GM06990 (cell line): Measurements from ENCODE around the gene FOLH1.
"Not testable (repeated sequence)": the region's sequence is repeated elsewhere in the genome, so short reads cannot be mapped to it uniquely, and the experiment has no call there.

Experiments
- DNase-seq: peaks from one replicate; pipeline ENCODE4 v3.0.0-alpha.2; 2011; ENCODE audit not compliant: insufficient read length; ENCODE audit errors: extremely low read depth
- H3K27me3 ChIP-seq: replicated peaks from 2 replicates; pipeline ENCODE4 v1.6.0; 2011; ENCODE audit warnings: low read length; ENCODE audit not compliant: control insufficient read depth, insufficient read depth
- H3K36me3 ChIP-seq: 2 replicates; pipeline ENCODE4 v1.5.1; 2011; ENCODE audit warnings: low read length; ENCODE audit not compliant: control insufficient read depth, insufficient read depth
- H3K4me3 ChIP-seq: replicated peaks from 2 replicates; pipeline ENCODE4 v1.5.1; 2011; ENCODE audit warnings: low read depth, mild to moderate bottlenecking, control low read depth, low read length
- TF ChIP-seq, protein P1 (sequence below): IDR thresholded peaks from 2 replicates; pipeline ENCODE4 v1.5.1; 2011; ENCODE audit warnings: low read length, control low read depth, mild to moderate bottlenecking, inconsistent platforms; ENCODE audit not compliant: insufficient read depth, poor library complexity, severe bottlenecking

Gene FOLH1

GRCh38 chr11:49185597-49185996 lies 22.8 kb downstream of the FOLH1 start:
- H3K36me3 ChIP-seq, DNase-seq: not testable (repeated sequence)

GRCh38 chr11:49184756-49185155 lies 23.6 kb downstream of the FOLH1 start:
- H3K36me3 ChIP-seq, DNase-seq, H3K4me3 ChIP-seq, H3K27me3 ChIP-seq: not testable (repeated sequence)

More at GRCh38 chr11:49185597-49185996, 22.8 kb downstream of the FOLH1 start:
- H3K4me3 ChIP-seq, H3K27me3 ChIP-seq: not testable (repeated sequence)

GRCh38 chr11:49177936-49178335 lies 30.5 kb downstream of the FOLH1 start:
- H3K4me3 ChIP-seq, H3K36me3 ChIP-seq, DNase-seq, H3K27me3 ChIP-seq: not testable (repeated sequence)

GRCh38 chr11:49175378-49175777 lies 33.0 kb downstream of the FOLH1 start:
- not testable (repeated sequence) for H3K4me3 ChIP-seq, H3K27me3 ChIP-seq, DNase-seq, H3K36me3 ChIP-seq

DNA sequence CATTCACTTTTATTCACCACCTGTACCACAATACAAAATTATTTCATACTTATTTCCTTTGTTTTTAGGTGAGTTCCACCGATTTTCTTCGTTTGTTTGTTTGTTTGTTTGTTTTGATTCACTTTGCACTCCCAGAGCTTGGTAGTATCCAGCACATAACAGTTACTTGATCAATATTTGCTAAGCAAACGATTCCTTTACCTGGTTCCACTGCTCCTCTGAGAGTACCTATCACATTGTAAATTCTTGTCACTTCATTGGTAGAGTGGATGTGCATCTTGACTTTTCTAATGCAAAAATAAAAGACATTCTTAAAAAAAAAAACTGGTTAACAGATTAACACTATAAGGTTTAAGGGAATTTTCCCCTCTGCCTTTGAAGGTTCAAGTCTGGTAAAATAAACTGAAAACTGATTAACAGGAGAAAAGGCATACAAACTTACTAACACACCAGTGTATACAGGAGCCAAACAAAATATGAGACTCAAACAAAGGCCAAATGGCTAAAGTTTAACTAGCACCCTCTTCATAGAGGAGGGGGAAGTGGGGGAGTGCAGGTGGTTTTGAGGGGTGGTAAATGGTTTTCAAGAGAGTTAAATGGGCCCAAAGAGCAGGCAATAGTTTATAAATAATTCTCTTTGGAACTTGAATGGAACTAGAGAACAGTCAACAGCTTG lies 33.6 kb downstream of the FOLH1 start:
- not testable (repeated sequence) for H3K36me3 ChIP-seq, DNase-seq, H3K4me3 ChIP-seq, H3K27me3 ChIP-seq

- DNase-seq, H3K36me3 ChIP-seq, H3K27me3 ChIP-seq, H3K4me3 ChIP-seq: not testable (repeated sequence)
Measured at GRCh38 chr11:49171613-49172012, 36.8 kb downstream of the FOLH1 start.

- DNase-seq: not testable (repeated sequence)
Measured at GRCh38 chr11:49169579-49169978, 38.8 kb downstream of the FOLH1 start.

GRCh38 chr11:49168992-49169391 lies 39.4 kb downstream of the FOLH1 start:
- DNase-seq, H3K4me3 ChIP-seq, H3K27me3 ChIP-seq, H3K36me3 ChIP-seq: not testable (repeated sequence)

More at GRCh38 chr11:49169579-49169978, 38.8 kb downstream of the FOLH1 start:
- H3K4me3 ChIP-seq, H3K27me3 ChIP-seq, H3K36me3 ChIP-seq: not testable (repeated sequence)

- DNase-seq: no peak
- TF ChIP-seq, protein P1, sequence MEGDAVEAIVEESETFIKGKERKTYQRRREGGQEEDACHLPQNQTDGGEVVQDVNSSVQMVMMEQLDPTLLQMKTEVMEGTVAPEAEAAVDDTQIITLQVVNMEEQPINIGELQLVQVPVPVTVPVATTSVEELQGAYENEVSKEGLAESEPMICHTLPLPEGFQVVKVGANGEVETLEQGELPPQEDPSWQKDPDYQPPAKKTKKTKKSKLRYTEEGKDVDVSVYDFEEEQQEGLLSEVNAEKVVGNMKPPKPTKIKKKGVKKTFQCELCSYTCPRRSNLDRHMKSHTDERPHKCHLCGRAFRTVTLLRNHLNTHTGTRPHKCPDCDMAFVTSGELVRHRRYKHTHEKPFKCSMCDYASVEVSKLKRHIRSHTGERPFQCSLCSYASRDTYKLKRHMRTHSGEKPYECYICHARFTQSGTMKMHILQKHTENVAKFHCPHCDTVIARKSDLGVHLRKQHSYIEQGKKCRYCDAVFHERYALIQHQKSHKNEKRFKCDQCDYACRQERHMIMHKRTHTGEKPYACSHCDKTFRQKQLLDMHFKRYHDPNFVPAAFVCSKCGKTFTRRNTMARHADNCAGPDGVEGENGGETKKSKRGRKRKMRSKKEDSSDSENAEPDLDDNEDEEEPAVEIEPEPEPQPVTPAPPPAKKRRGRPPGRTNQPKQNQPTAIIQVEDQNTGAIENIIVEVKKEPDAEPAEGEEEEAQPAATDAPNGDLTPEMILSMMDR: no peak
- H3K27me3 ChIP-seq: no peaks in the 10 kb centered on the region
- H3K36me3 ChIP-seq: no peaks in the 10 kb centered on the region
- no peak overlapping the region for H3K4me3 ChIP-seq
Measured at GRCh38 chr11:49151211-49151610, 57.2 kb downstream of the FOLH1 start.

- not testable (repeated sequence) for H3K4me3 ChIP-seq, H3K27me3 ChIP-seq, DNase-seq, H3K36me3 ChIP-seq
Measured at GRCh38 chr11:49102356-49102755, 106.0 kb downstream of the FOLH1 start.
